Activated CD4-positive, CD25-positive, alpha-beta regulatory T cell treated with anti-CD3 and anti-CD28 coated beads, Interleukin-2, amount 50 U/mL, for 16 hours (primary cell): Measurements from ENCODE around the gene TOGARAM1.

ENCODE experiments used
- DNase-seq: peaks from one replicate; pipeline ENCODE4 v3.0.0-alpha.2; 2020; ENCODE audit warnings: low read depth, low spot score

The TOGARAM1 gene, protein sequence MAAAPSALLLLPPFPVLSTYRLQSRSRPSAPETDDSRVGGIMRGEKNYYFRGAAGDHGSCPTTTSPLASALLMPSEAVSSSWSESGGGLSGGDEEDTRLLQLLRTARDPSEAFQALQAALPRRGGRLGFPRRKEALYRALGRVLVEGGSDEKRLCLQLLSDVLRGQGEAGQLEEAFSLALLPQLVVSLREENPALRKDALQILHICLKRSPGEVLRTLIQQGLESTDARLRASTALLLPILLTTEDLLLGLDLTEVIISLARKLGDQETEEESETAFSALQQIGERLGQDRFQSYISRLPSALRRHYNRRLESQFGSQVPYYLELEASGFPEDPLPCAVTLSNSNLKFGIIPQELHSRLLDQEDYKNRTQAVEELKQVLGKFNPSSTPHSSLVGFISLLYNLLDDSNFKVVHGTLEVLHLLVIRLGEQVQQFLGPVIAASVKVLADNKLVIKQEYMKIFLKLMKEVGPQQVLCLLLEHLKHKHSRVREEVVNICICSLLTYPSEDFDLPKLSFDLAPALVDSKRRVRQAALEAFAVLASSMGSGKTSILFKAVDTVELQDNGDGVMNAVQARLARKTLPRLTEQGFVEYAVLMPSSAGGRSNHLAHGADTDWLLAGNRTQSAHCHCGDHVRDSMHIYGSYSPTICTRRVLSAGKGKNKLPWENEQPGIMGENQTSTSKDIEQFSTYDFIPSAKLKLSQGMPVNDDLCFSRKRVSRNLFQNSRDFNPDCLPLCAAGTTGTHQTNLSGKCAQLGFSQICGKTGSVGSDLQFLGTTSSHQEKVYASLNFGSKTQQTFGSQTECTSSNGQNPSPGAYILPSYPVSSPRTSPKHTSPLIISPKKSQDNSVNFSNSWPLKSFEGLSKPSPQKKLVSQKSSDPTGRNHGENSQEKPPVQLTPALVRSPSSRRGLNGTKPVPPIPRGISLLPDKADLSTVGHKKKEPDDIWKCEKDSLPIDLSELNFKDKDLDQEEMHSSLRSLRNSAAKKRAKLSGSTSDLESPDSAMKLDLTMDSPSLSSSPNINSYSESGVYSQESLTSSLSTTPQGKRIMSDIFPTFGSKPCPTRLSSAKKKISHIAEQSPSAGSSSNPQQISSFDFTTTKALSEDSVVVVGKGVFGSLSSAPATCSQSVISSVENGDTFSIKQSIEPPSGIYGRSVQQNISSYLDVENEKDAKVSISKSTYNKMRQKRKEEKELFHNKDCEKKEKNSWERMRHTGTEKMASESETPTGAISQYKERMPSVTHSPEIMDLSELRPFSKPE (N-terminal part only)

GRCh38 chr14:44961554-44962333, at the start of gene TOGARAM1, which contains the start of gene KLHL28:
TSS of gene TOGARAM1 (plus strand) at chr14:44962190. CDS start at chr14:44962422, 232 bp downstream.
TSS of gene KLHL28 (minus strand) at chr14:44961947. CDS start at chr14:44945928, 16,019 bp downstream.
- DNase-seq: peak; percentile 97

DNA sequence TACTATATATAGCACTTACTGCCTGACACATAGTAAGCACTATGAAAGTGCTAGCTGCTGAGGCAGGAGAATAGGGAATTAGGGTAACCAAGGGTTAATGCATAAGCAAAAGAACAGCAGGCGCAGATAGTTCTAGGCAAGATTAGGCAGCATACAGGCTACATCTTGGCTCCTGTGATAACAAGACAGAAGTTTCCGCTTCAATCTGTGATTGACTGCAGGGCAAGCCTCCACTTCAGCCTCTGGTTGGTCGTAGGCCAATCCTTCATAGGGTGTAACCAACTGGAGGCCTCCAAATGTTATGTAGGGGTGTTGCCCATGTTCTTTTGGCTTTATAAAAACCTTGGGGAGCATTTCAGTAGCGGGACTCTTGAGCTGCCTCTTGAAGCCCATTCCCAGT, 47.1 kb upstream of the TOGARAM1 start:
- DNase-seq: no peak

- no peak for DNase-seq
Measured at GRCh38 chr14:44928793-44929192, 33.2 kb upstream of the TOGARAM1 start.

- DNase-seq: no peak
Measured at GRCh38 chr14:44935155-44935554, 26.8 kb upstream of the TOGARAM1 start.

- DNase-seq: no peak
Measured at GRCh38 chr14:44937547-44937946, 24.4 kb upstream of the TOGARAM1 start.

GRCh38 chr14:44940211-44940610, 21.8 kb upstream of the TOGARAM1 start:
- no peak for DNase-seq

DNA sequence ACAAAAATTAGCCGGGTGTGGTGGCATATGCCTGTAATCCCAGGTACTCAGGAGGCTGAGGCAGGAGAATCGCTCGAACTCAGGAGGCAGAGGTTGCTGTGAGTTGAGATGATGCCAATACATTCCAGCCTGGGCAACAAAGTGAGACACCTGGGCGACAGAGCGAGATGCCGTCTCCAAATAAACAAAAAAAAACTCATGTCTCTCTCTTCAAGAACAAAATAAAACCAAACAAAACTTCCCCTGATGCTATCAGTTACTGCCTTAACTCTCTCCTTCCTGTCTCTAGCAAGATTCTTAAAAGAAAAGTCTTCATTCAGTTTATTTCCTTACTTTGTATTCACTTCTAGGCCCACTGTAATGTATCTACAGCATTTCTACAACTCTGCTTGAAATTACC, 21.0 kb upstream of the TOGARAM1 start:
- DNase-seq: no peak

DNA sequence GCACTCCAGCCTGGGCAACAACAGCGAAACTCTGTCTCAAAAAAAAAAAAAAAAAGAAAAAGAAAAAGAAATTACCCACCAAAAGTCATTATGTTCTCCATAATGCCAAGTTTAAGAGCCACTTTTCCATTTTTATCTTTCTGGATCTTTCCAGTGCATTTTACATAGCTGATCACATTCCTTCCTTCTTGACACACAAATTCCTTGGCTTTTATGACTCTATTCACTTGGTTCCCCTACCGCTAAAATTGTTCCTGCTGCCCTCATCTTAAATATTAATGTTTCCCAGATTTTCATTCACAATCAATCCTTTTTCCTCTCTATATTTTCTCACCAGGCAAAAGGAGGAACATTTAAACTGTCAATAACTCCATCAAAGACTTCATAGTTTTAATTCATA, 20.4 kb upstream of the TOGARAM1 start:
- no peak for DNase-seq

DNA sequence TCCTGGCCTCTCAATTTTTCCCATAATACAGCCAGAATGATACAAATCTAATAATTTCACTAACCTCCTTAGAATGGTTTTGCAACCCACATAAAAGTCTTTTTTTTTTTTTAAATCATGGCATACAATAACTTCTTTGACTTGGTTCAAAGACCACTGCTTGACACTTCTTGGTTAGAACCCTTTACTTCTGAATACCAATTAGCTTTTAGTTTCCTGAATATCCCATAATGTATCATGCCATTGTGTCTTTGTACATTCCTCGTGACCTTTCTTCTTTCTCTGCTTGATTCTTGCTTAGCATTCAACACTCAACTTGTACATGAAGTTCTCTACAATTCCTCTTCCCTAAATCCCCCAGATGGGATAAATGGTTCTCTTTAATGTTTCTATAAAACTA, 19.6 kb upstream of the TOGARAM1 start:
- no peak for DNase-seq

- no peak for DNase-seq
Measured at GRCh38 chr14:44944107-44944506, 17.9 kb upstream of the TOGARAM1 start.

DNA sequence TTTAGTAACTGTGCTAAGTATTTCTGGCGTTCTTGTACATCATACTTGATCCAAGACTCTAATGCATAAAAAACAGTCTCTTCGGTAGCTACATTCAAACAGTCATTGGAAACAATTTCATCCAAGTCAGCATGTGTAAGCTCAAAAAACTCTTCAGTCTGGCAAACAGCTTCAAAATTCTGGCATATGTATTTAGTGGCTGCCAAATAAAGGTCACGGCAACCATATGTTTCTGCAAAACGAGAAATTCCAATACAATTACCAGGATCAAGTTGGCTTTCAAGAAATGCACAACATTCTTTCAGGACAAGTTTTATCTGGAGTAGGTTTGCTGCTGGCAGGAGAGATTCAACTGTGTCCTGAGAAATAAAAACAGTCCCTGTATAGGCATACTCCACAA, 16.7 kb upstream of the TOGARAM1 start:
- no peak for DNase-seq

- DNase-seq: no peak
Measured at GRCh38 chr14:44951051-44951450, 10.9 kb upstream of the TOGARAM1 start.

- no peak for DNase-seq
Measured at GRCh38 chr14:44952391-44953110, 9.4 kb upstream of the TOGARAM1 start.

DNA sequence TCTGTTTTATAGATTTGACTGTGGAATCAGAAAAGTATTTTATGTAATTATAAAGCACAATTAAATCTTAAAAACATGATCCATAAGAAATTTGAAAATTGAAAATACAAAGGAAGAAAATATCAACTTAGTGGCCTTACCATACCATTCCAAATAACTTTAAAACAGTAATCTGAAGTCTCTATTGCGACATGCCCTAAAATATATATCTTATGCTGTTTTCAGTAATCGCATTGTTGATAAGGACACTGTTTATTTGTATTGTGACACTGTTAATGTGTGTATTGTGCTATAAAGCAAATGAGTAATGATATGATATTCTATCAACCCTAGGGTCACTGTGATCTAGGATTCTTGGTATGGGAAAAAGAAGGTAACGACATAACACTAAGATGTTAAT, 7.2 kb upstream of the TOGARAM1 start:
- DNase-seq: no peak

GRCh38 chr14:44955528-44955927, 6.5 kb upstream of the TOGARAM1 start:
- DNase-seq: no peak

- DNase-seq: no peak
Measured at GRCh38 chr14:44956866-44957265, 5.1 kb upstream of the TOGARAM1 start.

DNA sequence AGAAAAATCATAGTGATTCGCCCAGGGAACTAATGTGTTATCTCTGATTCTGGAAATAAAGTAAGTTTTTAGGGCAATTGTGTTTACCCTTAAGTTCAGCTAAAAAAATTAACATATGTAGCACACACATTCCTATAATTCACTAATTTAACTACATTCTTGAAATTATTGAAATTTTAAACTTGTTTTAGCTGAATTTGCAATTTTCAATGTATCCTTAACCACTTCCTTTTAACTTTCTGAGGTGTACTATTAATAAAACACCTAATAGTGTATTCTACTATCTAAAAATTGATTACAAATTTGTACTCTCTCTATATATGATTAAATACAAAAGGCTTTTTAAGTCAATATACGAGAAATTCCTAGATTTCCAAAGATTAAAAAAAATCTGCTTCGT, 2.5 kb upstream of the TOGARAM1 start:
- no peak for DNase-seq

- no peak for DNase-seq
Measured at GRCh38 chr14:44960146-44960545, 1.8 kb upstream of the TOGARAM1 start.

DNA sequence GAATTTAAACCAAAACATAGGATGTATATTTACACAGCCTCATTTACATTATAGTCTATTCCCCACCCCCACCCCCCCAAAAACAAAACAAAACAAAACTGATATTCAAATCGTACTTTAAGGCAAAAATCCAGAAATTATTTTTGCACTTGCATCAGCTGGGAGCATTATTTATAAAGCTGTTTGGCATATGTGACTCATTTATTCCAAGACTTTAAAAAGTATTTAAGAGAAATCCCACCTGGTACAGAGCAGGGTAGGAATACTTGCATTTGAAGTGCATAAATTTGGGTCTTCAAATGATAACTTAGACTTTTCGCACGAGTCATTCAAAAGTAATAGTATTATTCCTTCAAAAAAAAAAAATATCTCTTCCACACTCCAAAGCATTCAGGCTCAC, 1.3 kb upstream of the TOGARAM1 start:
- no peak for DNase-seq

DNA sequence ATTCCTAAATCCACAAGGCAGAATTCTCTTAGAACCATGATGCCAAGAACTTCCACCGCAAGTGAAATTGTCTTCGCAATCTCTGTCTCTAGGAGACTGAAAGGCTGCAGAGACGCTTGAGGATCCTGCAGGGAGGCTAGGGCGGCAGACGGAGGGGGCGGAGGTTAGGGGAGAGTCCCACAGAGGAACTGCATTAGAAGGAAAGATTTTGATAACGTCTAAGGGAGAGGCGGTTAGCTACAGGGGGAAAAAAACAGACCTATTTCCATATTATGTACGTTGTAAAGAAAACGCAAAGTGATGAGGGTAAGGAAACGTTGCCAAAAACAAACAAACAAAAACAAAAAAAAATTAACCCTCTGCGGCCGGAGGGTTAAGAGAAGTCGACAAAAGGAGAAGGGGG, 838 bp upstream of the TOGARAM1 start:
- peak; percentile 29 for DNase-seq
